Stomach smooth muscle (tissue), 2 donors: Measurements from ENCODE around the gene SLC4A3.

Experiments
- H3K27ac ChIP-seq: one replicate; pipeline ENCODE4 v1.7.0; 2013; ENCODE audit warnings: mild to moderate bottlenecking, low read length, inconsistent platforms
- H3K27me3 ChIP-seq, 2 donors: one replicate each; pipeline ENCODE4 v1.7.0; 2013; ENCODE audit warnings: low read length in 2 of 2; ENCODE audit not compliant: insufficient read depth in 2 of 2, control insufficient read depth in 1 of 2
- H3K36me3 ChIP-seq, 2 donors: one replicate each; pipeline ENCODE4 v1.7.0; 2013; ENCODE audit warnings: low read length in 2 of 2; ENCODE audit not compliant: control insufficient read depth in 2 of 2, insufficient read depth in 2 of 2
- H3K4me1 ChIP-seq: one replicate; pipeline ENCODE4 v1.7.0; 2013; ENCODE audit warnings: low read length; ENCODE audit not compliant: control insufficient read depth, insufficient read depth
- H3K4me3 ChIP-seq, 2 donors: one replicate each; pipeline ENCODE4 v1.7.0; 2013; ENCODE audit warnings: low read length in 2 of 2
- H3K9ac ChIP-seq, 2 donors: one replicate each; pipeline ENCODE4 v1.7.0; 2013; ENCODE audit warnings: low read length in 2 of 2, mild to moderate bottlenecking in 1 of 2
- H3K9me3 ChIP-seq, 2 donors: one replicate each; pipeline ENCODE4 v1.7.0; 2013; ENCODE audit warnings: low read length in 2 of 2; ENCODE audit not compliant: control insufficient read depth in 2 of 2
- donor health status: healthy.
- donor health status: Pancreatic carcinoma.

Gene SLC4A3

GRCh38 chr2:219684721-219685689, 57.6 kb downstream of the SLC4A3 start:
- no peaks in the 10 kb centered on the region for H3K36me3 ChIP-seq
- no peak overlapping the region for H3K27ac ChIP-seq
- peaks cover 3 to 6% of the 10 kb centered on the region in 2 donors for H3K27me3 ChIP-seq
- H3K4me1 ChIP-seq: no peaks in the 10 kb centered on the region
- H3K4me3 ChIP-seq: peak overlapping the region; percentile 60 to 71
- H3K9me3 ChIP-seq: no peaks in the 10 kb centered on the region
- H3K9ac ChIP-seq: peak overlapping the region; percentile 53 to 60

GRCh38 chr2:219687272-219687671, 59.8 kb downstream of the SLC4A3 start:
- no peaks in the 10 kb centered on the region for H3K4me1 ChIP-seq
- H3K27ac ChIP-seq: no peak overlapping the region
- H3K27me3 ChIP-seq: peaks cover 3 to 6% of the 10 kb centered on the region in 2 donors
- no peaks in the 10 kb centered on the region for H3K36me3 ChIP-seq
- H3K9me3 ChIP-seq: no peaks in the 10 kb centered on the region
- H3K4me3 ChIP-seq: no peak overlapping the region
- H3K9ac ChIP-seq: no peak overlapping the region

- no peaks in the 10 kb centered on the region for H3K36me3 ChIP-seq
- H3K9me3 ChIP-seq: no peaks in the 10 kb centered on the region
- H3K4me1 ChIP-seq: no peaks in the 10 kb centered on the region
- no peak overlapping the region for H3K27ac ChIP-seq
- H3K4me3 ChIP-seq: no peak overlapping the region
- H3K9ac ChIP-seq: no peak overlapping the region
- peaks cover 3 to 6% of the 10 kb centered on the region in 2 donors for H3K27me3 ChIP-seq
Measured at GRCh38 chr2:219687882-219688559, 60.6 kb downstream of the SLC4A3 start.

GRCh38 chr2:219688560-219689445, 61.4 kb downstream of the SLC4A3 start:
- Histone ChIP-seq H3K4me3 (no peak overlapping the region), H3K27ac (no peak overlapping the region), H3K27me3 (peaks cover 3 to 6% of the 10 kb centered on the region in 2 donors), H3K9ac (no peak overlapping the region), H3K4me1 (no peaks in the 10 kb centered on the region), H3K36me3 (no peaks in the 10 kb centered on the region), H3K9me3 (no peaks in the 10 kb centered on the region)

- Histone ChIP-seq H3K27ac (no peak overlapping the region), H3K4me3 (no peak overlapping the region)
Measured at GRCh38 chr2:219689676-219690628, 62.5 kb downstream of the SLC4A3 start.

GRCh38 chr2:219691571-219691970, 64.1 kb downstream of the SLC4A3 start:
- peaks cover 0 to 11% of the 10 kb centered on the region in 2 donors for H3K27me3 ChIP-seq
- no peak overlapping the region for H3K27ac ChIP-seq
- no peaks in the 10 kb centered on the region for H3K4me1 ChIP-seq
- no peak overlapping the region for H3K9ac ChIP-seq
- no peaks in the 10 kb centered on the region for H3K36me3 ChIP-seq
- H3K9me3 ChIP-seq: no peaks in the 10 kb centered on the region
- no peak overlapping the region for H3K4me3 ChIP-seq

More at GRCh38 chr2:219689676-219690628, 62.5 kb downstream of the SLC4A3 start:
- H3K27me3 ChIP-seq: peaks cover under 1 to 6% of the 10 kb centered on the region in 2 donors
- H3K9ac ChIP-seq: no peak overlapping the region
- no peaks in the 10 kb centered on the region for H3K36me3 ChIP-seq
- no peaks in the 10 kb centered on the region for H3K9me3 ChIP-seq
- H3K4me1 ChIP-seq: no peaks in the 10 kb centered on the region
